GM18870 (cell line): ENCODE results near the gene SPESP1.

Experiments
- ATAC-seq: cut with Tn5 transposase; IDR thresholded peaks from one replicate; pipeline ENCODE4 v1.9.1; 2021; ENCODE audit warnings: moderate library complexity; ENCODE audit not compliant: unreplicated experiment

SPESP1 gene

DNA sequence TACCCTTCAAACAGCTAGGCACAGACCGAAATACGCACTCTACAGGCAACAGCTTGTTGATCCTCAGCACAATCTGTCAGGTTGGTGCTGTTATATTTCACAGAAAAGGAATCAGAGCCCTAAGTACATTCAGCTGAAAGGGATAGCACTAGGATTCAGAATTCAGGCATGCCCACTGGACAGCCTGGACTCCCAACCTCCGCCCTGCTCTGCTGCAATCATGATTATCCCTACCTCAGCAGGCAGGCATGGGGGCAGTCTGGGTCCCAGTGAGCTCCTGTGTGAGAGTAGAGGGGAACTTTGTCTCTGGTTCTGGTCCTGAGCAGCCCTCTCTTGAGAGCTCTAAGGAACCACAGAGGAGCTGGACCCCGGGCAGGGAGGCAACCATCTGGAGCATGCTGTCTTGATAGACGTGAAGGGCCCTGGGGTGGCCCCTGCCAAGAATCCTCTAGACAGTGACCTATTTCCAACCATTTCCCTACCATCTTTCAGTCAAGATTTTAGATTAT lies 60.7 kb downstream of the SPESP1 start:
- no peak for ATAC-seq

DNA sequence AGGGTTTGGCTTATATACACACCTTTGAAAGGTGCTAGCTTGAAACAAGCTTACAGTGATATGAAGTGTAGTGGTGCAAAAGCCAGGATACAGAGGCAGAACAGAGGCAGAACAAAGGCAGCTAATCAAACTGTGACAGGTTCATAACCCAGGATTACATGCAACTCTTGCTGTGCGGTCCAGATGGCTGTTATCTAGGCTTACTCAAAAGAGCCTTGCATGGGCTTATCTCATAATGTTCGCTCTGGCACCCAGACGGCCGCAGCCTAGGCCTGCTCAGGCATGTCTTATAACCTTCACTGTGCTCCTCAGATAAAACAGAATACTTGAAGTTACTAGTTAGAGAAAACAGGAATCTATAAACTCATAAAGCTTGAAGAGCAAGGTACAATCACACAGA lies 61.4 kb downstream of the SPESP1 start:
- ATAC-seq = no peak

DNA sequence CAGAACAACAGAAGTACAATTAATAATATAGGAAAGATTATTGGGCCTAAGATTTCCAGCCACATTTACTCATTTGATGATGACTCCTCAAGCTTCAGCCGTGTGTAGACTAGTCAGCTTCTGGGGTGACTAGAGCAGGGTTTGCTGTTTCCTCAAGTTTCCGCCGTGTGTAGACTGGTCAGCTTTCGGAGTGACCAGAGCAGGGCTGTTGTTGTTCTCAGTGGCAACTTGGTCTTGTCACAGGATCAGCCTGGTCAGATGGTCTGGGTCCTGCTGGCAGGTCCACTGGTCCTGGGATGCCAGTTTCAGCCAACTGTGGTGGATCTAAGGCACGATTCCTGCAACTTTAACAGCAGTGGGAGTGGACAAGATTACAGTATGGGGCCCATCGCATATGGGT lies 62.4 kb downstream of the SPESP1 start:
- ATAC-seq = no peak

DNA sequence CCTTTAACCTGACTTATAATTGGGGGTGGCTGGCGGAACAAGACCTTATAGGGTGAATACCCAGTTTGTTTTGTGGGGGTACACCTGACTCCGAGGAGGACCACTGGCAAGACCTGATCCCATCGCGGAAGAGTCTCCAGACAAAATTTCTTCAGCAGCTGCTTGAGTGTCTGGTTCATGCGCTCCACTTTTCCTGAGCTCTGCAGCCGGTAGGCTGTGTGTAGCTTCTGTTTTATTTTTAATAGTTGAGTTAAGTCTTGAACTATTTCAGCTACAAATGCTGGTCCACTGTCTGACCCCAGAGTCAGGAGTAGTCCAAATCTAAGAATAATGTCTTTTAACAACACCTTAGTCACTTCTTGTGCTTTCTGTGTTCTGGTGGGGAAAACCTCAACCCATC lies 63.0 kb downstream of the SPESP1 start:
- ATAC-seq = no peak

DNA sequence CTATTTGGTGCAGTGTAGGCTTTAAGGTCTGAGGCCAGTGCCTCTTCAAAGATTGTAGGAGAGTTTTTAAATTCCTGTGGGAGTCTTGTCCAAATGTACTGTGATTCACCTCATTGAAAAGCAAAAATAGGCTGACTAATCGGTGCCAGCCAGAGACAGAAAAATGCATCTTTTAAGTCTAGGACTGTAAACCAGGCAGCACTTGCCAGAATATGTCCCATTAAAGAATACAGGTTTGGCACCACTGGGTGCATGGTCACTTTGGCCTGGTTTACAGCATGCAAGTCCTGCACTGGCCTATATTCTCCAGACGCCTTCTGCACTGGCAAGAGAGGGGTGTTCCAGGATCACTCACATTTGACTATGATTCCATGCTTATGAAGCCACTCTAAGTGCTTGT lies 63.8 kb downstream of the SPESP1 start:
- ATAC-seq = no peak

DNA sequence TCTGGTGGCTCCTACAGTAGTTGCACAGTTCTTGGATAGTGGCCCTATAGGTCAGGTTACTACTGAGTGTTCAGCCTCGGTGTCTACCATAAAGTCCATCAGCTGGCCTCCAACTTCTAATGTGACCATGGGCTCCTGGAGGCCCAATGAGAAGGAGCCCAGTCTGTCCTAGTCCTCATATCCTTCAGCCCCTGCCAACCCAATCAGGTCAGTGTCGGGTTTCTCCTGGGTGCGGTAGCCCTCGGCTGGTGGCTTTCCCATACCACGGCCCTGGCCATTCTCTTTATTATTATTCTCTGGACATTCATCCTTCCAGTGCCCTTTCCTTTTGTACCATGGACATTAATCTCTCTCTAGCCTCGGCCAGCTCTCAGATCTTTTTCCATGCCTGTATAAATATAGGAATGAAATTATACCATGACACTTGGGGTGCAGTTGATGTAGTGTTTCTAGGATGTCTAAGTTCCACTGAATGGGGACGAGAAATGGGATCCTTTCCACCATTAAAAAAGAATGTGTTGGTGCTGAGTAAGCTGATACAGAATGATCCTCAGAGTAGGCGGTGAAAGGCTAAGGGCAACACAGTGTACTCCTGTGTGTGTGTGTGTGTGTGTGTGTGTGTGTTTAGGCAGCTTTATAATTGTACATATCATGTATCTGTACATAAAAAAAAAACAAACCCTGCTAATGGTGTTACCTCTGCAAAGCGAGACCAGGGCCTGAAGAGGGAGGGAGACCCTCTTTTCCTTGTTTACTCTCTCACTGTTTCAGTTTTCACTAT lies 64.8 kb downstream of the SPESP1 start:
- no peak for ATAC-seq
